SK-N-SH (cell line): Measurements from ENCODE around the gene FAM53A.

Experiments used
- CTCF ChIP-seq: fragments of 200-600 bp; sonication (generic); IDR thresholded peaks from 2 replicates; pipeline ENCODE4 v1.6.1; 2017; ENCODE audit warnings: antibody characterized with exemption, mild to moderate bottlenecking, moderate library complexity
- EP300 ChIP-seq, 2 experiments: IDR thresholded peaks; 2 replicates each; pipeline versions ENCODE4 v1.4.0 to v1.6.1; 2012; ENCODE audit warnings: borderline replicate concordance in 1 of 2, low read depth in 1 of 2, low read length in 1 of 2
- EZH2phosphoT487 ChIP-seq: fragments of 200-600 bp; sonication (generic); IDR thresholded peaks from 2 replicates; pipeline ENCODE4 v1.6.1; 2017; ENCODE audit warnings: low read depth, mixed run types, mild to moderate bottlenecking, antibody characterized with exemption, moderate library complexity, borderline replicate concordance
- FOXM1 ChIP-seq: IDR thresholded peaks from 2 replicates; pipeline ENCODE4 v1.4.0; 2012; ENCODE audit warnings: low read depth, mild to moderate bottlenecking
- GABPA ChIP-seq: IDR thresholded peaks from 2 replicates; pipeline ENCODE4 v1.4.0; 2012; ENCODE audit warnings: low read depth, mild to moderate bottlenecking
- JUND ChIP-seq: IDR thresholded peaks from 2 replicates; pipeline ENCODE4 v1.4.0; 2012
- RCOR1 ChIP-seq: fragments of 150-350 bp; IDR thresholded peaks from 2 replicates; pipeline ENCODE4 v1.6.1; 2017; ENCODE audit warnings: antibody characterized with exemption, low read length
- SMC3 ChIP-seq: IDR thresholded peaks from 2 replicates; pipeline ENCODE4 v1.6.1; 2012; ENCODE audit warnings: low read depth, low read length, improper control_type of control experiment
- TEAD4 ChIP-seq: IDR thresholded peaks from 2 replicates; pipeline ENCODE4 v1.4.0; 2012; ENCODE audit warnings: mild to moderate bottlenecking, borderline replicate concordance; ENCODE audit not compliant: insufficient read depth
- ZBTB33 ChIP-seq: IDR thresholded peaks from 2 replicates; pipeline ENCODE4 v1.4.0; 2012; ENCODE audit warnings: low read depth, borderline replicate concordance

GRCh38 chr4:1663549-1663948 is 20.6 kb downstream of the FAM53A start:
- TF ChIP-seq EP300 (IDR thresholded peaks at IDR 0.05; ENCODE audit: borderline replicate concordance in 1 of 2, low read depth in 1 of 2, low read length in 1 of 2): no peak
- no peak for TF ChIP-seq GABPA
- TF ChIP-seq CTCF: no peak
- TF ChIP-seq RCOR1: no peak
- no peak for TF ChIP-seq ZBTB33
- no peak for TF ChIP-seq FOXM1
- TF ChIP-seq EZH2phosphoT487: no peak
- TF ChIP-seq SMC3: no peak
- no peak for TF ChIP-seq JUND
- no peak for TF ChIP-seq TEAD4
